HG02970 (cell line): ENCODE results near the gene EIF3K.

Experiments used
- ATAC-seq: cut with Tn5 transposase; IDR thresholded peaks from one replicate; pipeline ENCODE4 v1.9.1; 2021; ENCODE audit warnings: mild to moderate bottlenecking, moderate library complexity, moderate number of reproducible peaks; ENCODE audit not compliant: unreplicated experiment, low FRiP score

The EIF3K gene

GRCh38 chr19:38648769-38649304 lies 29.8 kb downstream of the EIF3K start:
- no peak for ATAC-seq

DNA sequence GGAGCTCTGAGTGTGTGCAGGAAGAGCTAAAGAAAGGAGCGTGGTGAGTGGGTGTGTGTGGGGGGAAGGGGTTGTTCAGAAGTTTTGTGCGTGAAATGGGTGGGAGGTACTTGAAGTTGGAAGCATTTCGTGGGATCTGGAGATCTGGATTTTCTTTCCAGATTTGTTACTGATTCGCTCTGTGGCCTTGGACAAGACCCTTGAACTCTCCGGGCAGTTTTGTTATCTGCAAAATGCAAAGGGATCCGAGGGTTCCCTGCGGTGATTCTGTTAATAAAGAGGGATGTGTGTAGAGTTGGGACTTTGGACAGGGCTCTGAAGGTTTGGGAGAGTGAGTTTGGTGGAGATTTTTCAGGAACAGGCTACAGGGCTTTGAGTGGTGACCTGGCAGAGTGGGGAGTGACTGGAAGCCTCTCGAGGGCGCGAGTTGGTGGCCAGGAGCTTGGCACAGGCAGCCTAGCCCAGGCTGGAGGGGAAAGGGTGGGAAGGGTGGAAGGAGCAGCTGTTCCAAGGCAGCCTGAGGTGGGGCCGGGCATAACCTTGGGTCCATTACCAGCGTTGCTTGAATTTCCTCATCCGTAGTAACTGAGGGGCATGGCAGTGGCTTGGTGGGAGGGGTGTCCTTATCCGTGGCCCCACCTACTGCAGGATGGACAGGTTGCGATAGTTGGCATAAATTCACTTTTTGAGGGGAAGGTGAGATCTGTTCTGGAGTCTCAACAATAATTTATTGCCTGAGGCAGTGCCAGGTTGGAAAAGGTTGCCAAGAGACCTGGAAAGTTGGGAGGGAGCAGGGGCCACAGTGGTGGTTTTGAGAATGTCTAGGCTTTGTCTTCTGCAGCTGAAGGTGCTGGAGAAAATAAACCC lies 30.6 kb downstream of the EIF3K start:
- ATAC-seq, result no peak

- ATAC-seq, result no peak
These were observed 31.3 kb downstream of the EIF3K start for GRCh38 chr19:38650172-38650775.

GRCh38 chr19:38650911-38651584 lies 32.1 kb downstream of the EIF3K start:
- no peak for ATAC-seq

- no peak for ATAC-seq
These were observed 34.1 kb downstream of the EIF3K start for GRCh38 chr19:38653028-38653571.

DNA sequence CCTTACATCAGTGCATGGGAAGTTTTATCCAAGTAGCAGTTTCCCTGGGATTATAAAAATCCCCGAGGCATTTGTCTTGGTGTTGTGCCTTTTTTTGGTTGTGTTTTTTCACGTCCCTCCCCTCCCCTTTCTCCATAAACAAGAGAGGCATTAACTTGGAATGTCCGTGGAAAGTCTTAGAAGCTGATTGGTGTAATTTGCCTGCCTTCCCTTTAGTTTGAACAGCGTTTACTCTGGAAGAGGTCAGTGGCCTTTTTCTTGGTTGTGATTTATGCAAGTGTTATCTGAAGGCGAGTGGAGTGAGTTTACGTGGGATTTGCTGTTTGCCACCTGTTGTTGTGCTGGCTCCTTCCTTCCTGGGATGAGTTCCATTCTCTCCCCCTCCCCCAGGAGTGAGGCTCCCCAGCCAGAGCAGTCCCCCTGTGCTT lies 35.7 kb downstream of the EIF3K start:
- ATAC-seq, result no peak

DNA sequence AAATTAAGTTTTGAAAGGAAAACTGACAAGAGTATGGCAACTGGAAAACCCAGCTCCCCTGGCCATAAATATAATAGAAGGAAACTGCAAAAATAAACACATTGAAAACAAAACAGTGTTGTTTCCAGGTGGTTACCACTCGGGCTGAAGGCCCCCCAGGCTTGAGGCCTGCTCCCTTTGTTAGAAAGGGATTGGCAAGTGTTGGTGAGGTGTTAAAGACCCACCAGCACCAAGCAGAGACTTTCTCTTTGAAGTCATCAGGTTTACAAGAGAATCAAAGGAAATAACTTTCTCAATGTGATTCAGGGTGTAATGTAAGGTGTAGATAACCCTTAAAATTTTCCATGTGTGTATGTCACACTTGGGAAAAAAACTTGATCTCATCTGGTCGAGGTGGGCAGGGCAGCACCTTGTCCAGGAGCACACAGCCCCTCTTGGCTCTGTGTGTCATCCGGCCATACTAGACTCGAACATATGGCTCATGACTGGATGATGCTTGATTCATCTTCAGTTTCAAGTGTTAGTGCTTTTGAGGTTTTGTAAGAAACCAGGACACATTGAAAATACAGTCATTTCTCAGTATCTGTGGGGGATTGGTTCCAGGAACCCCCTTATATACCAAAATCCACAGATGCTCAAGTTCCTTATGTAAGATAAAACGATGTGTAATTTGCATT lies 36.3 kb downstream of the EIF3K start:
- ATAC-seq, result no peak

DNA sequence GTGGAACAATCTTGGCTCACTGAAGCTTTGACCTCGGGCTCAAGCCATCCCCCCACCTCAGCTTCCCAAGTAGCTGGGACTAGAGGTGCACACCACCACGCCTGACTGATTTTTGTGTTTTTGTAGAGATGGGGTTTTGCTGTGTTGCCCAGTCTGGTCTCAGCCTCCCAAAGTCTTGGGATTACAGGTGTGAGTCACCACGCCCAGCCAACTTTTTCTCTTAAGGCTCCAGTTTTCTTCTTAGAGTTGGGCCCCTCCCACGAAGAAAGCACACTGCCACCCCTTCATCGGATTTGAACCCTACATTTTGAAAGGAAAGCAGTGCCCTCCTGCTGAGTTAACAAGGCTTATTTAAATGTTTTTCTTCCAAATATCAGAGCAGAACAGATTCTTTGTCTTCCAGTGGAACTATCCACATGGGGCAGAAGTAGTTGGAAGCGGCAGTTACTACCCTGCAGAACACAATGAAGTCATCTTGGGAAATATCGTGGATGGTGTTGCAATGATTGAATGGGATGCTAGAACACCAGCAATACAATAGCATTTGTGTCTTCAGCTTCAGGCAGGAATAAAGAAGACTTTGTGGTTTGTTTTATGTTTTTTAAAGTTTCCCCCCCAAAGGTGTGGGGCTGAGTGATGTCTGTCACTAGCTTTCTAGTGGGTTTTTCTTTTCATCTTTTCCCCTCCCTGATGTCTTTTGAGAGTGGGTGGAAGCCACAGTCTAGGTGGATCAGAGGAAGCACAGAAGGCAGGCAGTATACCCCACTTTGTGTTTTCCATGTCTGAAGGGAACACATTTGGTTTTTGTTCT lies 37.4 kb downstream of the EIF3K start:
- no peak for ATAC-seq

DNA sequence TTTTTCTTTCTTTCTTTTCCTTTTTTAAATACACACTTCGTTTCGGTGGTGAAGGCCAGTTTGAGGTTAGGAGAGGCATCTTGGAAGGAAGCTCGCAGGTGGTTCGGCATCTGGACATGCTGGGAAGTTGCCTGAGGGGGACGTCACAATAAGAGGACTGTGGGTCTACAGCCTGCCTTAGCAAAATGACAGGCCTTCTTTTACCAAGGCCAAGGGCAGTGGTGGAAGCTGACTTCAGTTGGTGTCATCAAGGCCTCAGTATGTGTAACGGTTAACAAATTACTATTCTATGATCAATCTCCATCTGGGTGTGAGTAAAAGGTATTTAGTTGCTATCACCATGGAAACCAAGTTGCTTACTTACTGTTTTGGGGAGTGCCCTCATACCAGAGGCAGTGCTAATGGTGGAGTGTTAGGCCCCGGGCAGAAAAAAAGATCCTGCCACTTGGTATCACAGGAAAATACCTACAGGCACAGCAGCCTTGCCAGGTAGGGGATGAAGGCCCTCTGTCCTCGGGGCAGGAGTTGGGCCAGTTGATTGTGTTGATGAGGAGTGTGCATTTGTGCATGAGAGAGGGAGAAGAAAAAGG lies 38.7 kb downstream of the EIF3K start:
- ATAC-seq, result no peak

GRCh38 chr19:38658462-38659306 lies 39.7 kb downstream of the EIF3K start:
- ATAC-seq, result no peak

DNA sequence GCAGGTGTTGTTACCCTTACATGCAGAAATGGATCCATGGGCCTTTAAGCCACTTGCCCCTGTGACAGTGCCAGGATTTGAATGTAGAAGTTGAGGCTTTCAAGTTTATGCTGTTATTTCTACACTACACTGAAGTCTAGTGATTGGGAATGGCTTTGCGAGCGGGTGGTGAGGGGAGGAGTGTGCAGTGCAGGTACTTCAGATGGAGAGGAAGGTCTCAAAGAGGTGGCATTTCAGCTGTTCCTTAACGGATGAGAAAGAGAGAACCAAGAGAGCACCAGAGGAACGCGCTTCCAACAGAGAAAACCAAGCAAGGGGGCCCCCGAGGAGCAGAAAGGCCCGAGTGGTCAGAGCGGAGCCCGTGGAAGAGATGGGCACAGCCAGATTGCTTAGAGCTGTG lies 41.7 kb downstream of the EIF3K start:
- ATAC-seq, result no peak

GRCh38 chr19:38661136-38661535 lies 42.1 kb downstream of the EIF3K start:
- ATAC-seq, result no peak

- no peak for ATAC-seq
These were observed 43.0 kb downstream of the EIF3K start for GRCh38 chr19:38661996-38662395.

- ATAC-seq, result no peak
These were observed 43.7 kb downstream of the EIF3K start for GRCh38 chr19:38662537-38663155.

- no peak for ATAC-seq
These were observed 44.2 kb downstream of the EIF3K start for GRCh38 chr19:38663156-38663651.

GRCh38 chr19:38663957-38664502 lies 45.0 kb downstream of the EIF3K start:
- ATAC-seq, result no peak

GRCh38 chr19:38664503-38665211 lies 45.7 kb downstream of the EIF3K start:
- no peak for ATAC-seq
